DMS153 (cell line): ENCODE measurements around the gene SOX13.
A peak's percentile ranks its signal among the peaks of the same experiment; 100 is the strongest.

ENCODE experiments used
- DNase-seq: peaks from one replicate; lab custom pipeline; 2025; lab: John Stamatoyannopoulos, UW

Gene SOX13

DNA sequence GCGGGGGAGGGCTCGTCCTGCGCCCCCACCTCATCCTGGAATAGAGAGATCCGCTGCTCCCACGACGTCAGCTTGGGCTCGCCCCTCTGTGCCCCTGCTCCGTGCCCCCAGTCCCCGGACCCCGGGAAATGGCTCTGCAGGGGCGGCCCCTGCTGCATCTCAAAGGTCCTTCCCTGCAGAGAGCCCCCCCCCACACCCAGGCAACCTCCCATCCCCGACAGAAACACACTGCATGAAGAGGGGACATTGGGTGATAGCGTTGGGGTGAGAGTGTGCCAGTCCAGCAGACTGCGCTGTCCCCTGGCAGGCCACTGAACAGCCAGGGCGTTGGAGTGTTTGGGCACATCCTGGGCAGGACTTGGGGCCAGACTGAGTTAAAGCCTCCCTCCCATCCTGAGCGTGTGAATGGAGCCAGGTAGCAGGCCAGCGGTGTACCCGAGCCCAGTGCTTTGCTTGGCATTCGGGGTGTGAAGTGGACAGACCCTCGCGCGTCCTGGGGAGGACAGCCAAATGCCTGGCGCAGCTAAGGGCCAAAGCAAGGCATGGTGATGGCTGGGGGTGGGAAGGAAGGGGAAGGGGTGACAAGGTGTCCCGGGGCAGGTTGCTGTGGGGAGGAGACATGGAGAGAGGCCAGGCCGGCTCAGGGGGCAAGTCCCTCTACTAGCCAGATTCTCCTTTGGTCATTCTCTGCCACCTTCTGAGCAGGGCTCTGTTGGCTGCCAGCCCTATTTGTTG lies 79.6 kb downstream of the SOX13 start:
- peak; percentile 9 for DNase-seq

DNA sequence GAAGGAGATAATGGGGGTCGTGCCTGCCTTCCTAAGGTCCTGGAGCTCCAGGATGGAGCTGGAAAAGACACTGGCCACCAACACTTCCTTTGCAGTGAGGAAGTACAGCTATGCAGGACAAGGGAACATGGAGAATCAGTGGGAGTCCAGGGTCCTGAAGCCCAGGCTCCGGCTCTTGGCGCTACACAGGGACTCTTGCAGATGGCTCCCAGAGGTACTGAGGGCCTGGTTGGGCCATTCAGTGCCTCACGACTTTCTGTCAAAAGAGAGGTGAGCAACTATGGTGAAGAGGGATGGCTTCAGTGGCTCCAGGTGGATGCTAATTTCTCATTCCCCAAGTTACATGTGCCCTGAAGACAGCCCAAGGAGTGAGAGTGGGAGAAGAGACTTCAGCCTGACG lies 80.8 kb downstream of the SOX13 start:
- DNase-seq = no peak

DNA sequence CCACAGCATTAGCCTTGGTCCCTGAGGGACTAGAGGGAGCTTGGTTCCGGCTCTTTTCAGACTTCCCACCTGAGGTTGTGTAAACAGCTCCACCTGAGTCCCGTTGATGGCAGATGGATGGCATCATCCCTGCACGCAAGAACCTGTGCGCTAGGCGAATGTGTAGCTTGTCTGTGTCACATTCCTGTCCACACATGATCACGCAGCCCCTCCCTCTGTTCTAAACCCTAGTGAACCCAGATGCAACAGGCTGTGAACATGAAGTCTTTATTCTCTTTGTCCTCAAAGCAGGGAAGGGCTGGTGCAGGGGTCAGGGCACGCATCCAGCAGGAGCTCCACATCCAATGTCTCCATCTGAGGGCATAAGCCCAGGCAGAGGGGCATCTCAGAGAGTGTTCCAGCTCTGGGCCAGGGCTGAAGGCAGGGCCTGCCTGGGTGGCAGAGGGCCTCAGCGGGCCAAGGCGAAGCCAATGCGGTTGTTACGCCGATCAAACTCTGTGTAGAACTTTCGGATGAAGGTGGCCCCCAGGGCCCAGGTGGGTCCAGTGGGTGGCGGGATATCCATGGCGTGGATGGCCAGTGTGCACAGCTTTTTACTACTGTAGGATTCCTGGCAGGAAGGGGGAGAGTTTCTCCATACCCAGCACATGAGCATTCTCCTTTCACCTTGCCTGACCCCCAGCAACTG lies 81.8 kb downstream of the SOX13 start:
- peak; percentile 65 for DNase-seq

DNA sequence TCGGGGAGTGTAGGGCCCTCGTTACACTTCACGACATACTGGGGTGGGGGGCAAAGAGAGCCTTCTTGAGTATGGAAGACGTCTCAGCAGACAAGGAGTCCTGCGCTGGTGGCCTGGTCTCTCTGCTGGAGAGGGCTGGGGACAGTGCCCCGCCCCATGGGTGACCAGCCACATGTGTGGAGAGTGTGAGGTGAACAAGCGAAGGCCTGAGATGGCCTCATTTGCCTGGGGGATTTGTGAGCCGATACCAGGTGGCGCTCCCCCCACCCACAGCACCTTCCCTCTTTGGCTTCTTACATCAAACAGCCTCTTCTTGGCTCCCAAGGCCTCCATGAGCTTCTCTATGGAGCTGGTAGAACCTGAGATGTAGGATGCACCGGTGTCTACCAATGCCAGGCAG lies 83.0 kb downstream of the SOX13 start:
- DNase-seq = no peak

DNA sequence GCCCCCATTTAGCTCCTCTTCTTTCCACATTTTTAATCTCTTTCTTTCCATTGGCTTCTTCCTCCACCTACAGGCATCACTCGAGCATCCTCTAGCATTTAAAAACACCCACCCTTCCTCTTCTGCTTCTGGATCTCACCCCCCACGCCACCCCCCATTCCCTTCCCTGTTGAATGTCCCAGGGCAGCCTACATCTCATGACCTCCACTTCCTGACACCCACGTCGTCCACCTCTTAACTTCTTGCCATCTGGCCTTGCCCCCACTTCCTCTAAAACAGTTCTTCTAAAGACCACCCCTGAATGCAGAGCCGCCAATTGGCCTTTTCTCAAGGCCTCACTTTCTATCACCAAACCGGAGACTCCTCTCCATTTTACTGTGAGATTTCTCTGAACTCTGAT lies 85.0 kb downstream of the SOX13 start:
- DNase-seq = no peak

DNA sequence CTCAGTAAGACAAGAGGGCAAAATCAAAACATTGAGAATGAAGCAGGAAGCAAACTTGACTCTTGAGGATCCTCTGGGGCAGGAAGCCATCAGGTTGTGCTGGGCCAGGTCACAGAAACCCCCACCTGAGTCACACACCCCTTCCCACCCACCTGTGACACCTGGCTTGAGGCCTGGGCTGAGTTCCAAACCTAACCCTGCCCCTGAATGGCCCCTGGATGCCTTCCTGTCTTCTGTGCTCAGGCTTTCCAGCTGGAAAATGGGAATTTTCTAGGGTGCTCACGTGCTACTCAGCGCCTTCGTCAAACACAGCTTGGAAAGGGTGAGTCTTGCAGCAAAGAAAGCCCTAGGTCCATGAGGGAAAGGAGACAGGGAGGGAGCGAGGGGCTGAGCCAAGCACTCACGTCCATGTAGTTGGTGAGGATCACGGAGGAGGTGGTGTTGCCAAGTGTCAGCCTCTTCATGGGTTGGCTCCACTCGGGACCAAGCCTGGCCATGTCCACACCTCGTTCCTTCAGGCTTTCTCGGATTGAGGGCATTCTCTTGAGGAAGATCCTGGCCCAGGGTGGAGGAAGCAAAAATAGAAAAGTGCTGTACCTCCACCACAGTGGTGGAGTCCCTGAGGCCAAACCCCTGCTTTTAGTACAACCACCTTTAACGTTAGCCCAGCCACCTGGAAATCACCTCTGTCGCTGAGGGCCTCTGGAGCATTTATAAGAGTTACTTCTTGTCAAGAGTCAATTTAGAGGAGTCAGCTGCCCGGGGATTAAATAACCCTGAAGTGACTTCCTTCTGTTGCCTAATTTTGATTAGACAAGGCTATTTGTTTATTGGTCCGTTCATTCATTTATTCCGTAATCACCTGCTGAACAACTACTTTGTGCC lies 88.9 kb downstream of the SOX13 start:
- no peak for DNase-seq

DNA sequence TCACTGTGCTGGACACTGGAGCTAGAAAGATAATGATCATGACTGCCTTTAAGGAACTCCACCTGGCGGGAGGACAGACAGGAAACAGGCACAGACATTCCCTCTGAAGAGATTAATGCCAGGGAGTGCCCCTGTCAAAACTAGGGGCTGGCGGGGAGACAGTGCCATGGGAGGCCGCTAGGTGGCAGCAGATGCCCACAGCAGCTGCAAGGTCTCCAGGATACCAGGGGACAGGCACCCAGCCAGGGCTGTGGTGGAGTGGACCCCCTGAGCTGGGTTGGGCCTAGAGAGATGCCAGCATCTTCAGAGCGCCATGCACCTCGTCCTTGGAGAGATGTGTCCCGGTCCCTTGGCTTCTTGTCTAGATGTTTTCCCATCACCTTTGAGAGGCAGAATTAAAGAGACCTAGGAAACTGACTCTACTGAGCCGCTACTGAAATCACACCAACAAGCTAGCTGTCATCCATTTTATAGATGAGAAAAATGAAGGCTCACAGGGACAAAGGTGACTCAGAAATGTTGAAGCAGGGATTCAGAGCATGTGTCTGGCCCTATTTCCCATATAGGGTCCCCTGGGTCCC lies 89.7 kb downstream of the SOX13 start:
- DNase-seq = peak; percentile 92

DNA sequence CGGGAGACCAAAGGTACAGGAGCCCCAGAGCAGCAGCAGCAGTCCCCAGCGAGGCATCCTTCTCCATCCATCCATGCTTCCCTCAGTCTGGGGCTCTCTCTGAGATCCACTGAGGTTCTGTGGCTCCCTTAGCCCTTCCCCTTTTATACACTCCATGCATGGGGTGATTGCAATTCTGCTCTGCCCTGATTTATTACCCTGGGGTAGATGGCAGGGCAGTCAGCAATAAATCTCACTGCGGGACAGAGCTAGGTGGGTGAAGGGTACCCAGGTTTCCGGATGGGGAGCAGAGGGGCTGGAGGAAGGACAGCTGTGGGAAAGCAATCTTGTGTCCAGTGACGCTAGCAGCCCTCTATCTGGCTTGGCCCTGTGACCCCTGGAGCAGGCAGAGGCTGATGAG lies 93.3 kb downstream of the SOX13 start, which contains the start of gene REN:
Gene REN, minus strand, starts transcription at position 119 of the 400 bp plus-strand sequence. Its CDS starts 44 bp downstream, at position 75.
- DNase-seq = no peak

DNA sequence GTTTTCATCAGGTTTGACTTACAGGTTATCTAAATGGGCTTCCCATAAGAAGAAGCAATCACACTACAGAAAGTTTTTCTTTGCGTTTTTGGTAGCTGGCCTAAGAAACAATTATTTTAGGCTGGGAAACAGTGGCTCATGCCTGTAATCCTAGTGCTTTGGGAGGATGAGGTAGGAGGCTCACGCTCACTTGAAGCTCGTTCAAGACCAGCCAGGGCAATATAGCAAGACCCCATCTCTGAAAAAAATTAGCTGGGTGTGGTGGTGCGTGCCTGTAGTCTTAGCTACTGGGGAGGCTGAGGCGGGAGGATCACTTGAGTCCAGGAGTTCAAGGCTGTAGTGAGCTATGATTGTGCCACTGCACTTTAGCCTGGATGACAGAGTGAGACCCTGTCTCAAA lies 94.8 kb downstream of the SOX13 start:
- DNase-seq = no peak

DNA sequence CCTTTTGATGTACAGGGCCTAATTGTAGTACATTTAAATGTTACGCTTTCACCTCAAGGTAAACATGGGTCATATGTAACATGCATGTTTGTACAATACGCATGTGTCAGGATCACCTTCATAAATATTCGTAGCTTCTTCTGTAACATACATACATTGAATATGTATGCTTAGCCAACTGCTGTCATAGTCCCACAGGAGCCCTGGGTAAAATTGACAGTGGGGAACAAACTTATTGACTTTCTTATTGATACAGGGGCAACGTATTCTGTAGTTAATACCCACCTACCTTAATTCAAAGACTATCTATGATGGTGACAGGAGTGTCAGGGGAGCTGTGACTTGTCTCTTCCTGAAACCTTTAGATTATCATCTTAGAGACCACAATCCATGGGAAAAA lies 96.9 kb downstream of the SOX13 start:
- DNase-seq = no peak

DNA sequence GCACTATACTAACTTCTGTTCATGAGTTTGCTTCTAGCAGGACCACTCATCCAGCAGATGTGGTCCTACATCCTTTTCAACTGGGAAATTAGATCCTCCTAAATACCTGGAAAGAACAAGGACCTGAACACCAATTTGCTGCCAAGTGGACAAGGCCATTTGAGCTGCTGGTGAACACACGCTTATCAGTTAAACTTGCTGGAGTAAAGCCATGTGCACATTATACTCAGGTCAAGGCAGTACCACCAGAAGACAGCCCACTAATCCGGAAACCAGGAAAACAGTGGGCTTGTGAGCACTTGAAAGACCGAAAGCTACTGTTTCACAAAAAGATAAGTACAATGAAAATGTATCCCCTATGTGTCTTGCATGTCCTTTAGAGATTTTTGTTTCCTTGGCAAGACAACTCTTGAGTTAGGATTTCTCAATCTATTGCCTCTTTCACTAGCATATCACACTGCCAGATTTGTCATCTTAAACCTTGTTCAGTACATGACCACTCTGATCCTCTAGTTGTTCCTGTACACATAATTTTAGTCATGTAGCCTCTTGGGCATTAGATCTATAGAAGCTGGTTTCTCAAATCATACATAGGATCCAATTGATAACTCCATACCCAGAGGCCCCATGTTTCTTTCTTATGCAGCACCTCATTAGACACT lies 97.7 kb downstream of the SOX13 start:
- DNase-seq = no peak

DNA sequence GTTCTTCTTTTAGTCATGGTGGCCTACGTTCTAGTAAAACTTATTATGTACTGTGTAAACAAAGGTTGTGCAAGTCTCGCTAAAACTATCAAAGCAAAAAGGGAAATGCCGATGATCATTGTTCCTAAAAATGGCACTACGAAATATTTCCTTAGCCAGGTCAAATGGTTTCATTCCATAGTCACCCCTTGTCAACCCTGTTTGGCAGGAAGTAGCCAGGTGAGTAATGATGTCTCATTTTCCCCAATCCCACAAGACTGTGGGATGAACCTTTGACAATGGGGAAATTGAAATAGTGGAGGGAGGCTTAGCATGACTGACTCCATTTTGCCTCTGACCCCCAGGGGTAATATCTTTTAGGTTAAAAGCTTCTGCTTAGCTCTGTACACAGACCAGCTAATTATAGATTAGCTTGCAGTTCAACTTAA lies 98.8 kb downstream of the SOX13 start:
- no peak for DNase-seq

DNA sequence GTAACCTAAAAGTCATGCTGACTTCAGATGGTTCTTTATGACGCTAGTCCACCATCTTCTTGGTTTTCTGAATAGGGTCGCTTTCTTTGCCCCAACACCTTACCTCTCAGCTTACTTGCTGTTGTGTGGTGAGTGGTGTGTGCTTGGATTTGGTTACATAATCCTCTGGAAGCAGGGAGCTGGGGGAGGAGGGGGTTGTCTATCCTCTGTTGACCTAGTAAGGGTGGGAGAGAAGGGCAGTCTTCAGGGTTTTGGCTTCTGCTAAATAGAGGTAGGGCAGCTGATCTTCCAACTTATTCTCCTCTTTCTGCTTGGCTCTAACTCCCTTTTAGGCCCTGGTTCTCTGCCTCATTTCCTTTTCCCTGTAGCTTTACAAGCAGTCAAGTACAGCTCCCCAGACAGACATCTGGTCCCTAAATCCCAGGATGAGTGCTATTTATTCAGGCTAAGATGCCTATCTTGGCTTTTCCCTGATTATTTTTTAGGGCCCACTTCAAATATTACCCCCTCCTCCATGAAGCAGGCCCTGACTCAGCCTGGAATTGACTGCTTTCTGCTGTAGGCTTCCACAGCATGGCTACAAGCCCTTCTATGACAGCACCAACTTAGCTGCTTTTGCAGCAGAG lies 99.6 kb downstream of the SOX13 start:
- DNase-seq = no peak

DNA sequence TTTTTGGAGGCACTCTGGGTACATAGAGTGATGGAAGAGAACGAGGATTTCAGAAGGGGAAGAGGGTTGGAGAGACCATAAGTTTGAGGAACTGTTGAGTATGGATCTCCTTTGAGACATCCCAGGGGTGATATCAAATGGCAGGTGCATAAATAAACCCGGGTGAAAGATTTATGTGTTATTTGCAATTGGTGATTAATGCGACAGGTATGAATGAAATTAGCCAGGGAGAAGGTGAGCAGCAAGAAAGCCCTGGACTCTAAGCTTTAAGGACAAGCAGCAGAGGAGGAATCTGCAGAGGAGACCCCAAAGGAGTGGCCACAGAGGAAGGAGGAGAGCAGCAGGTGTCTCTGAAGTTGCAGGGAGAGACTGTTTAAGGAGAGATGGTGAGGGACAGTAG lies 102.0 kb downstream of the SOX13 start:
- no peak for DNase-seq

DNA sequence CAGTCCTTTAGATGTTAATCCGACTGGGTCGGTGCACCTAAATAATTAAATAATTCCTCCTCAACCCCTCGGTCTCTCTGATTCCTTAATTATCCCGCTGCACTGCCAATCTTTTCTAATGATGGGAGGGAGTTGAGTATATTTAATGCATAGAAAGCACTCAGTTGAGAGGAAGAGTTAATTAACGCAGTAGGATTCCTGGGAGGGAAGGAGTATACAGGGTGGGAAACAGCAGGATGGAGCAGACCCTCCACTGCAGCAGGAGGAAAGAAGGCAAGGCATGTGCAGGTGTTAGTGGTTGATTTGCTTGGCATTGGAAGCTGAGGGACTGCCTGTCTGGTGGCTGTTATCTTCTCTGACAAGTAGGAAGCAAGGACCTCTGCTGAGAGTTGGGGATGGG lies 103.1 kb downstream of the SOX13 start:
- DNase-seq = no peak

DNA sequence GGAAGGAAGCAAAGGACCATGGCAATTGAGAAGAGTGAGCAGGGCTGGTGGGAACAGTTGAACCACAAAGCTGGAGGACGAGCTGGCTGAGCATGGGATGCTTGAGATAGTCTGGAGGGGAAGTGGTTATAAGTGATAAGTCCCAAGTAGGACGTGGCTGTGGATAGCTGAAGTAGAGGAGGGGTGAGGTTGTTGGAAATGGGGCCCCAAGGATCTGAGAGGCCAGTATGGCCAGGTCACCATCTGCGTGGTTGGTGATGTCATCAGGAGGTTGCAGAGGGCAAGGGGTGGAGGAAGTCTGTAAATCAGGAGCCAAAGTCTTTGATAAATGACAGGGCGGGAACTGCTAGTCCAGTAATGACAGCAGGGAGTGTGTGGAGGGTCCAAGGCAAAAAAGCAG lies 104.2 kb downstream of the SOX13 start:
- DNase-seq = no peak
